ENCODE measurements around the gene ANK3.

GRCh38 chr10:60222047-60222446, 167.6 kb downstream of the ANK3 start:
- TF ChIP-seq POLR2A (IDR thresholded peaks at IDR 0.05): no peak
- TF ChIP-seq, protein P1, sequence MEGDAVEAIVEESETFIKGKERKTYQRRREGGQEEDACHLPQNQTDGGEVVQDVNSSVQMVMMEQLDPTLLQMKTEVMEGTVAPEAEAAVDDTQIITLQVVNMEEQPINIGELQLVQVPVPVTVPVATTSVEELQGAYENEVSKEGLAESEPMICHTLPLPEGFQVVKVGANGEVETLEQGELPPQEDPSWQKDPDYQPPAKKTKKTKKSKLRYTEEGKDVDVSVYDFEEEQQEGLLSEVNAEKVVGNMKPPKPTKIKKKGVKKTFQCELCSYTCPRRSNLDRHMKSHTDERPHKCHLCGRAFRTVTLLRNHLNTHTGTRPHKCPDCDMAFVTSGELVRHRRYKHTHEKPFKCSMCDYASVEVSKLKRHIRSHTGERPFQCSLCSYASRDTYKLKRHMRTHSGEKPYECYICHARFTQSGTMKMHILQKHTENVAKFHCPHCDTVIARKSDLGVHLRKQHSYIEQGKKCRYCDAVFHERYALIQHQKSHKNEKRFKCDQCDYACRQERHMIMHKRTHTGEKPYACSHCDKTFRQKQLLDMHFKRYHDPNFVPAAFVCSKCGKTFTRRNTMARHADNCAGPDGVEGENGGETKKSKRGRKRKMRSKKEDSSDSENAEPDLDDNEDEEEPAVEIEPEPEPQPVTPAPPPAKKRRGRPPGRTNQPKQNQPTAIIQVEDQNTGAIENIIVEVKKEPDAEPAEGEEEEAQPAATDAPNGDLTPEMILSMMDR (IDR thresholded peaks at IDR 0.05): no peak
